GM18508 (cell line): ENCODE measurements around the gene BCL2.
"Not testable (repeated sequence)": the region's sequence is repeated elsewhere in the genome, so short reads cannot be mapped to it uniquely, and the experiment has no call there.

ENCODE experiments used
- ATAC-seq: cut with Tn5 transposase; IDR thresholded peaks from one replicate; pipeline ENCODE4 v1.9.1; 2021; ENCODE audit warnings: moderate number of reproducible peaks; ENCODE audit not compliant: insufficient read depth, unreplicated experiment

Gene BCL2

GRCh38 chr18:63207835-63208234 lies 111.7 kb downstream of the BCL2 start:
- no peak for ATAC-seq

GRCh38 chr18:63207143-63207790 lies 112.3 kb downstream of the BCL2 start:
- no peak for ATAC-seq

- no peak for ATAC-seq
Observed at GRCh38 chr18:63206433-63207142, 113.0 kb downstream of the BCL2 start.

GRCh38 chr18:63205791-63206252 lies 113.7 kb downstream of the BCL2 start:
- no peak for ATAC-seq

- ATAC-seq, result no peak
Observed at GRCh38 chr18:63203497-63203896, 116.1 kb downstream of the BCL2 start.

- no peak for ATAC-seq
Observed at GRCh38 chr18:63202828-63203227, 116.7 kb downstream of the BCL2 start.

GRCh38 chr18:63201456-63201855 lies 118.1 kb downstream of the BCL2 start:
- not testable (repeated sequence) for ATAC-seq

DNA sequence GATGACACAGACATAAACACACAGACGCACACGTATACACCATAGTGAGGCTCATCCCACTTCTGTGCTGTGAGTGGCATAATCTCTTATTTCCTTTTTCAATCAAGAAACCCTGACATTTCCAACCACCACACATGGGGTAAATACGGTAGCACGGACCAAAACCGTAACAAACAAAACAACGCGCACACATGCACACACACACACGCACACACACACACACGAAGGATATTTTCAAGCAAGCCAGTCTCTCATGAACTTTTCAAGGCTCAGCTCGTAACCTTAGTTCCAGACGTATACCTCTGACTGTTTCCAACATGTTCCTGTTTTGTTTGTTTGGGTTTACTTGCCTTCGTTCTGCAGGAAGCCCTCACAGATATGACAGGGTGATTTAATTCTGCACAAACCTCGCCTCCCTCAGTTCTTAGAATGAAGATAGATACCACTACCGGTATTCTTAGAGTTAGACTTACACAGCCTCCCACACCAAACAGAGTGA lies 119.8 kb downstream of the BCL2 start:
- no peak for ATAC-seq

DNA sequence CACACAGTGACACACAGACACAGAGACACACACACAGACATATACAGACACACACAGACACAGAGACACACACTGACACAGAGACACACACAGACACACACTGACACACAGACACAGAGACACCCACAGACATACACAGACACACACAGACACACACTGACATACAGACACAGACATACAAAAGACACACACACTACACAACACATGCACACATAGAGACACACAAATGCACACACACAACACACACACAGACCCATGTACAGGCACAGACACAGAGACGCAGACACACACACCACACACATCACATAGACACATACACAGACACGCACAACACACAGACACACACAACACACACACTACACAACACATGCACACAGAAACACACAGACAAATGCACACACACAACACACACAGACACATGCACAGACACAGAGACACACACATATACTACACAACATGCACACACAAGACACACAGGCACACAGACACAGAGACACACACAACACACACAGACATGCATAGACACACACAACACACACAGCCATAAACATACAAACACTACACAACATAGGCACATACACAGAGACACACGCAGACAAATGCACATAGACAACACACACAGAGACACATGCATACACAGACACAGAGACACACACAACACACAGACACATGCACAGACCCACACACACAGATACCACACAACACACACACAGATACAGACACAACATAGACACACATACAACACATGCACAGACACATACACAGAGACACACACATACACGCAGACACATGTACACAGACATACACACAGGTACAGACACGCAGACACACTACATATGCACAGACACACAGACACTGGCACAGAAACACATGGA lies 120.5 kb downstream of the BCL2 start:
- ATAC-seq, result no peak

DNA sequence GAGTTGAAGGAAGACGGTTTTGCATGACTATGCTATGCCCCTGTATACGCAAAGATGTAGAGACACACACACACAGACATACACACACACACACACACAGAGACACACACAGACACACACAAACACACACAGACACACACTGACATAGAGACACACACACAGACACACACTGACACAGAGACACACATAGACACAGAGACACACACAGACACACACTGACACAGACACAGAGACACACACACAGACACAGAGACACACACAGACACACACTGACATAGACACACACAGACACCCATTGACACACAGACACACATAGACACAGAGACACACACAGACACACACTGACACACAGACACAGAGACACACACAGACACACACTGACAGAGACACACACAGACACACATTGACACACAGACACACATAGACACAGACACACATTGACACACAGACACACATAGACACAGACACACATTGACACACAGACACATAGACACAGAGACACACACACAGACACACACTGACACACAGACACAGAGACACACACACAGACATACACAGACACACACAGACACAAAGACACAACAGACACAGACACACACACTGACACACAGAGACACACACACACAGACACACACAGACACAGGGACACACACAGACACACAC lies 121.3 kb downstream of the BCL2 start:
- ATAC-seq, result no peak

DNA sequence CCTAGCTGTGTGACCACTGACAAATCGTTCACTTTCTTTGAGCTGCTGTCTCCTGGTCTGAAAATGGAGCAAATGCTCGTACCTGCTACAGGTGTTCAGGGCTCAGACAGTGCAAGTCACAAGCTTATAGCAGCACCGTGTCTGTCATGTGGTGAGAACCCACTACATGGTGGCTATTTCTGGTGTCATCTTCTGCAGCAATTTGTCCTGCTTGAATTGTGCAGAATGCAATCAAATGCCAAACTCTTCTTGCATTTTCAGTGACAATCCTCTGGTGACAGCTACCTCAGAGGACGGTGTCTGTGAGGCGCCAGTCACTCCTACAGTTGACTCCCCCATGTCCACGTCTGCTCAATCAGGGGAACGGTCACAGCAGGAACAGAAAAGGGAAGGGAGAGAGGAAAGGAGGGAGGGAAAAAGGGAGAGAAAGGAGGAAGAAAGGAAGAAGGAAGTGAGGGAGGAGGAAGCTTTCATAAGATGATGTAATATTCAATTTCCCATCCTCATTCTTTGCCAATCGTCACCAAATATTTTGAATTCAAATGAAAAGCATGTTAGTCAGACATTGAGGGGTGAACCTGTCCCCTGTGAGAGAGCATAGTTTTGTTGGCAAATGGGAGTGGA lies 122.2 kb downstream of the BCL2 start:
- ATAC-seq, result no peak

- no peak for ATAC-seq
Observed at GRCh38 chr18:63195326-63196159, 124.0 kb downstream of the BCL2 start.

DNA sequence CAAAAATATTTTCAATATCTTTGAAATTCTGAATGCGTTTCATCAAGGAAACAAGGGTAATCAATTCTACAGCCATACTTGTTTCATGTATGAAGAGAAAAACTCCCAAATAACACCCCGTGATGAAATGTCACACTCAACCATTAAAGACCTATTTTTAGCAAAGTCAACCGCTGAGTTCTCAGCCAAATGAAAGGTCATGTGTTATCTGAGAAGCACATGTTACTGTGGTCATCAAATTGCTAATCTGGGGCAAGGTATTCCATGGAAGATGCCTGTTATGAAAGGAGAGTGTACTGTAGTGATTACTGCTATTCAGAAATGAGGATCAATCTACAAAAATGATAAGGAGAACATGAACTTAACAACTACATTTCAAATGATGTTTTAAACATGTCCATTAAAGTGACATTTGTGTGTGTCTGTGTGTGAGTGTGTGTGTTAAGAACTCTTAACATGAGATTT lies 126.7 kb downstream of the BCL2 start:
- peak; percentile 49 for ATAC-seq

- ATAC-seq, result peak; percentile 16
Observed at GRCh38 chr18:63192126-63192884, 127.3 kb downstream of the BCL2 start.

DNA sequence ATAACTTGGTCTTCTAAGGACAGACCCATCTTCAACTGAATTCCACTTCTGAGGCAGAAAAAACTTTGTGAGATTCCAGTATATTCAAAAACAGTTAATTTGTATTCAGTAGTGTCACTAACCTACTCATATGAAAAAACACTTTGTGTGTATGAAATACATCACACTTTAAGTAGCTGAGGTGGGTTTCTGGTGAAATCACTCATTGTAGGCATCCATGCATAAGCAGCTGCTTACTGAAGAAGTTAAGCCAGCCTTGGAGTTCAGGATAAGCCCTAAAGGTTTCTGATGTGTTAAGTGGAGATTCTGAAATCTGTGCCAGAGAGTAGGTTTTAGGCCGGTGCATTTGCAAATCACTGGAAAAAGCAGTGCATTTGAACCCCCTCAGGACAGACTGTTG lies 128.2 kb downstream of the BCL2 start:
- ATAC-seq, result no peak

DNA sequence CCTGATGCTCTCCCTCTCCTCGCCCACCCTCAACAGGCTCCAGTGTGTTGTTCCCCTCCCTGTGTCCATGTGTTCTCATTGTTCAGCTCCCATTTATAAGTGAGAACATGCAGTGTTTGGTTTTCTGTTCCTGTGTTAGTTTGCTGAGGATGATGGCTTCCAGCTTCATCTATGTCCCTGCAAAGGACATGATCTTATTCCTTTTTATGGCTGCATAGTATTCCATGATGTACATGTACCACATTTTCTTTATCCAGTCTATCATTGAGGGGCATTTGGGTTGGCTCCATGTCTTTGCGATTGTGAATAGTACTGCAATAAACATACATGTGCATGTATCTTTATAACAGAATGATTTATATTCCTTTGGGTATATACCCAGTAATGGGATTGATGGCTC lies 128.7 kb downstream of the BCL2 start:
- ATAC-seq, result not testable (repeated sequence)

DNA sequence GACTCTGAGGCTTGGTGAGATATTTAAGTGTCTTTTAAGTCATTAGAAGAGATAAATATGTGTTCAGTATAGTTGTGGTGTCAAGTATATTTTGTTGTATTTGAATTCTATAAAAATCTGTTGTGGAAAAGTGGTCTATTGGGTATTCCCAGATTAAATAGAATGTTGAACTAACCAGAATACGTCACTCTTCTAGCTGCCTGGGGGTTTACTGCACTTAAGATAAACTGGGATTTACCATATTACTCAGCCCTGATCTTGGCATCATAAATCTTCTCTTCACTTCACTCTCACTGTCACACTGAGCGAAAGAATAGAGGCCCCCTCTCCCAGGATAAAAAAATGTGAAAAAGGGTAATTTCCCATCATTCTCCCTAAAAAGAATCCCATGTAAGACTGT lies 129.8 kb downstream of the BCL2 start:
- no peak for ATAC-seq

GRCh38 chr18:63189041-63189440 lies 130.5 kb downstream of the BCL2 start:
- no peak for ATAC-seq
